GM19023 (cell line): Measurements from ENCODE around the gene SNX18.
A peak's percentile ranks its signal among the peaks of the same experiment; 100 is the strongest.
"Not testable (repeated sequence)": the region's sequence is repeated elsewhere in the genome, so short reads cannot be mapped to it uniquely, and the experiment has no call there.

Source experiments
- ATAC-seq: cut with Tn5 transposase; IDR thresholded peaks from one replicate; pipeline ENCODE4 v1.9.1; 2021; ENCODE audit warnings: mild to moderate bottlenecking, moderate library complexity; ENCODE audit not compliant: unreplicated experiment

SNX18 gene

DNA sequence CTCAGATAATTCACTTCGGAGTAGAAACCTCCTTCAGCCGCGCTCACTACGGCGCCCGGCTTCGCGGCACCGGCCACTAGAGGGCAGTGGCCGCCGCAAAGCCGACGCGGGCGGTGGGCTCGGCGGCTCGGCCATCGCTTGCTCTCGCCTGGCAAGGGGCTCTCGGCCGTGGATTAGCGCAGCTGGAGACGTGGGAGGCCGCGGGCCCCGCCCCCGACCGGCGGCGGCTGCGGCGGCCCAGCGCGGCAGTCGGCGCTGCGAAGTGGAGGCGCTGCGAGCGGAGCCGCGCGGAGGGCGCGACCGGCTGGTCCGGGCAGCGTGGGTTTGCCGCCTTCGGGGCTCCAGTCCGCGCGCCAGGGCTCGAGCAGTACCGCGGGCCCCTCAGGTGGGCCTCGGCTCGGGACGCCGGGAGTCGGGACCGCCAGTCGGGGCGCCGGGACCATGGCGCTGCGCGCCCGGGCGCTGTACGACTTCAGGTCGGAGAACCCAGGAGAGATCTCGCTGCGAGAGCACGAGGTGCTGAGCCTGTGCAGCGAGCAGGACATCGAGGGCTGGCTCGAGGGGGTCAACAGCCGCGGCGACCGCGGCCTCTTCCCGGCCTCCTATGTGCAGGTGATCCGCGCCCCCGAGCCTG lies at the start of gene SNX18:
SNX18 (plus strand) TSS at position 248 of the 634 bp plus-strand sequence; CDS start at position 442, 194 bp downstream.
- peak; percentile 97 for ATAC-seq

DNA sequence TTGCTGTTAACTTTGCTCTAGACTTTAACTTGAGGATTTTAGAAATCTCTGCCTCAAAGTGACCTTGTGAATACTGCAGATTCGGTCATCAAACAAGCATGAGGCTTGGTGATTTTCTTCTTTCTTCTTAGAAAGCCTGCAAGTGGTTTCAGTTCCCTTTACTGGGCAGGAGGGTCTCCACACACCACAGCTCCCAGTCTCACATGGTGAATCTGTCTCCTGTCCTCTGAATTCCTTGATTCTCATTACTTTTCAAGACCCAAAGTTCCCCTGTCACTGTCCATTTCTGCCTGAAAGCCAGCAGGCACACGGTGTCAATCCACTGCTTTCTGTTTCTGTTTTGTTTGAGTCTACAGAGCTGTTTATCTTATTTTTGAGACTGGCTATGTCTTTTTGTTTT lies 47.9 kb upstream of the SNX18 start:
- peak; percentile 88 for ATAC-seq

GRCh38 chr5:54470128-54470527 lies 47.4 kb upstream of the SNX18 start:
- no peak for ATAC-seq

DNA sequence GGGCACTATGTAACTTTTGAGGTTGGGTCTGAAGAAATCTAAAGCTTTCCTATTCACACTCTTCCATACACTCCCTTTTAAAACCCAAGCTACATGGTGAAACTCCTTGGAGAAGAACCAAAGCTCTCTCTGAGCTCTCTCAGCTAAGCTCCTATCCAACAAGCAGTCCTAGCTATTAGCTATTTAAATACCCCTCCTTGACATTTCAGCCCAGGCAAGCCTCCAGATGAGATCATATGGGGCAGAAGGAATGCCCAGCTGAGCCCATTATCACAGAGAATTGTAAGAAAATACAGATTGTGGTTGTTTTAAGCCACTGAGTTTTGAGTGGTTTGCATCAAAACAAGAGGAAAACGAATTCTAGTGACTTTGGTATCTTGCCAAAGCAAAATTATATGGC lies 46.9 kb upstream of the SNX18 start:
- no peak for ATAC-seq

DNA sequence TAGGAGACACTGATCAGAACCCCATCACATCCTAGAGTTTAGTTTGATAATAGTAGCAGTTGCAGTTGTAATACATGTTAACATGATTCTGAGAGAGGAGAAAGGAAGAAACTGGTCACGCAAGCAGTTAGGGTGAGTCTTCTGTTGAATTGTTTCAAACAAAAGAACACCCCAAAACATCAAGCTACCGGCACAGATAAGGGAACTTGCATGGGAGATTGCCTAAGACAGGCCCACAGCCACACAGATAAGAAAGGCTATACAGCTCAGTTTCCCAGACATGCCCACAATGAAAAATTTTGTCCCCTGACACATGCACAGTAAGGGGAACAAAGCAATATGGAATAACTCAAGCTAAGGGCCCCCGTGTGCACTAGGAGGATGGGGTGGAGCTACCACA lies 46.2 kb upstream of the SNX18 start:
- ATAC-seq, result no peak

DNA sequence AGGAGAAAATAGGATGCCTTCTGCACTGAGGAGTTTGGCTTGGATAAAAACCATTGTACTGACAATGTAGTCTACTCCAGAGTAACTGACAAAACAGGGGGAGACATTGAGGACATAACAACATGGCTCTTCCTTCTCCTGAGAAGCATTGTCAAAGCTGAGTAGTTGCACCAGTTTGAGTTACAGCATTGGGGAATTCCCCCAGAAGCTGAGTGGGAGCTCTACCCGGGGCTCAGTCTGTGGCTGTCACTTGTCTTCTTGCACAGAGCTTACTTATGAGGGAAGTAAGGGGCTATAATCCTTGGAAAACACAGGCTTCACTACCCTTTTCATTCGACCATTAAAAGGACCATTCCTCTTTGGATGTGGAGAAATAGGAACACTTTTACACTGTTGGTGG lies 40.9 kb upstream of the SNX18 start:
- ATAC-seq, result no peak

GRCh38 chr5:54477941-54478478 lies 39.5 kb upstream of the SNX18 start:
- no peak for ATAC-seq

GRCh38 chr5:54480296-54480695 lies 37.3 kb upstream of the SNX18 start:
- no peak for ATAC-seq

GRCh38 chr5:54484219-54484894 lies 33.2 kb upstream of the SNX18 start:
- no peak for ATAC-seq

GRCh38 chr5:54485659-54486058 lies 31.9 kb upstream of the SNX18 start:
- not testable (repeated sequence) for ATAC-seq

GRCh38 chr5:54489648-54489979 lies 27.9 kb upstream of the SNX18 start:
- ATAC-seq, result not testable (repeated sequence)

GRCh38 chr5:54491326-54491725 lies 26.2 kb upstream of the SNX18 start:
- ATAC-seq, result no peak

GRCh38 chr5:54492178-54492577 lies 25.4 kb upstream of the SNX18 start:
- no peak for ATAC-seq

DNA sequence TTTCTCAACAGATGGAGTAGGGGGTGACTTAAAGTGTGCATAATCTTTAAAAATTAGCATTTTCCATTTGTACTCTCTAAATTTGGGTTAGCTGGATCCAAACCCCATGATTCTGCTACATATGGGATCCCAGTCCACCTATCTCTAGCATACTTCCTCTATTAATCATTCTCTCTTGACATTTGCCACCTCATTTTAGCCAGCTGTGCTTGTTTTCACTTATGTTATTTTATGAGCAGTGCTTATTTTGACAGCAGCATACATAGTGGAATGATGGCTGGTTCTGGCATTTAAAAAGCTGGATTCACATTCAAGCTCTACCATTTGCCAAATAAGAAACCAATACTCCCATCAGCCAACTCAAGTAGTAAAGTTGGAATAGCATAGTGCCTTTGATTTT lies 22.5 kb upstream of the SNX18 start:
- ATAC-seq, result no peak

GRCh38 chr5:54514291-54514690 lies 3.3 kb upstream of the SNX18 start:
- ATAC-seq, result no peak

DNA sequence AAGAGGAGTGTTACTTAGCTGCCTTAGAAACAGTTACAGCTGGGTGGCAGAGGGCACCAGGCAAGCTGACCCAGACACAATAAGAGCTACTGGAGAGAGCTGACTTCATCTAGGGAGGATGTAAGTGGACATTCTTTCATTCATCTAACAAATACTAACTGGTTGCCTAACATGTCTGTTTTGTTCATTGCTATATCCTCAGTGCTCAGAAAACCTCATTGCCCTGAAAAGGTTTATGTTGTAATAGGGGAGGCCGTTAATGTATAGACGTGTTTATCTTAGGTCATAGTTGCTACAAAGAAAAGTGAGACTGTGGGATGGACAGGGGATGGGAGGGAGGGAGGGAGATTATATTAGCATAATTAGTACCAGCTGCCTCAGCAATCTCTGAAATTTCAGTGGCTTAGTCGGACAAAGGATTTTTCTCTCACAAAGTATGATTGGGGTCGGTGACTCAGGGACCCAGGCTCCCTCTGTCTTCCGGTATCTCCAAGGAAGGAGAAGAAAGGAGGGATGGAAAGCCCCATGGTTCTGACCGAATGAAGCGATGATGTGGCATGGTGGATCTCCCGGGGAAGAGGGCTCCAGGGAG lies 2.6 kb upstream of the SNX18 start:
- no peak for ATAC-seq

- no peak for ATAC-seq
Observed at GRCh38 chr5:54515634-54516033, 1.9 kb upstream of the SNX18 start.

DNA sequence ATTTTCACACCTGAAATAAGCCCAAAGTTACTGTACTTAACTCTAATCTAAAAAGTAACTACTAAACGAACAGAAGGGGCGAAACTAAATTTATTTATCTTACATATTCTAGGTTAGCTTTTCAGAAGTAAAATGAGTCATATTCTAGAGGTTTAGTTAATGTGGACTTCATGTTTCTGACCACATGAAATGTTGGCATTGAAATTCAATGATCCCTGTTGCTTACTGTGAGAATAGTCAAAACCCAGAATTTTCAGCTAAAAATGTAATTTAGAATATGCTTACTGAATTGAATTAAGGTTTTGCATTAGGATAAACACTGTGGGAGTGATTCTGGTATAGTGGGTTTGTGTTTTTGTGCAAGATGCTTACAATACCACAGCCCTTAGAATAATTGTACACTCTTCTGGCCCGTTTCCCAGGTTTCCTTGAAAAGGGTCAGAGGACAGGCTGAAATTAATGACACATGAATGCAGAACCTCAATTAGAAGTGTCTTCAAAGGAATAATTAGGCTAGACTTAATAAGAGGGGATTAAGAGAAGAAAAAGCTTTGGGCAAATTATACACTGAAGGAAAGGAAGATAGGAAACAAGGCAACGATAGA lies 1.4 kb upstream of the SNX18 start:
- no peak for ATAC-seq

GRCh38 chr5:54517174-54517511 lies 416 bp upstream of the SNX18 start:
- peak; percentile 5 for ATAC-seq

DNA sequence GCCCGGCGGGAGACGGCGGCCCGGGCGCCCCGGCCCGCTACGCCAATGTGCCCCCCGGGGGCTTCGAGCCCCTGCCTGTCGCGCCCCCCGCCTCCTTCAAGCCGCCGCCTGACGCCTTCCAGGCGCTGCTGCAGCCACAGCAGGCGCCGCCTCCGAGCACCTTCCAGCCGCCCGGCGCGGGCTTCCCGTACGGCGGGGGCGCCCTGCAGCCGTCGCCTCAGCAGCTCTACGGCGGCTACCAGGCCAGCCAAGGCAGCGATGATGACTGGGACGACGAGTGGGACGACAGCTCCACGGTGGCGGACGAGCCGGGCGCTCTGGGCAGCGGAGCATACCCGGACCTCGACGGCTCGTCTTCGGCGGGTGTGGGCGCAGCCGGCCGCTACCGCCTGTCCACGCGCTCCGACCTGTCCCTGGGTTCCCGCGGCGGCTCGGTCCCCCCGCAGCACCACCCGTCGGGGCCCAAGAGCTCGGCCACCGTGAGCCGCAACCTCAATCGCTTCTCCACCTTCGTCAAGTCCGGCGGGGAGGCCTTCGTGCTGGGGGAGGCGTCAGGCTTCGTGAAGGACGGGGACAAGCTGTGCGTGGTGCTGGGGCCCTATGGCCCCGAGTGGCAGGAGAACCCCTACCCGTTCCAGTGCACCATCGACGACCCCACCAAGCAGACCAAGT lies 723 bp downstream of the SNX18 start:
- peak; percentile 32 for ATAC-seq

- ATAC-seq, result no peak
Observed at GRCh38 chr5:54518818-54519508, 1.4 kb downstream of the SNX18 start.
